Muscle of leg (tissue), 11 donors: ENCODE results near the gene RHOA. TPM values are rescaled to one million over a fixed set of nuclear protein-coding genes. Genes with fewer than 3 reads are reported as not detected.
A peak's percentile ranks its signal among the peaks of the same experiment; 100 is the strongest.
"Not testable (repeated sequence)": the region's sequence is repeated elsewhere in the genome, so short reads cannot be mapped to it uniquely, and the experiment has no call there.

Experiments
- DNase-seq: peaks from one replicate; pipeline ENCODE4 v3.0.0; 2013
- H3K27ac ChIP-seq: one replicate; pipeline ENCODE4 v1.5.1; 2013; ENCODE audit warnings: mild to moderate bottlenecking, low read length, control low read depth
- H3K27me3 ChIP-seq: one replicate; pipeline ENCODE4 v1.6.1; 2013; ENCODE audit warnings: low read length; ENCODE audit not compliant: control insufficient read depth, insufficient read depth
- H3K36me3 ChIP-seq: one replicate; pipeline ENCODE4 v1.6.1; 2013; ENCODE audit warnings: low read length; ENCODE audit not compliant: control insufficient read depth, insufficient read depth
- H3K4me1 ChIP-seq: one replicate; pipeline ENCODE4 v1.6.1; 2013; ENCODE audit warnings: low read length; ENCODE audit not compliant: control insufficient read depth, insufficient read depth
- H3K4me3 ChIP-seq: one replicate; pipeline ENCODE4 v1.5.1; 2013; ENCODE audit warnings: low read length, control low read depth
- H3K9me3 ChIP-seq: replicated peaks from 2 replicates; pipeline ENCODE4 v1.6.1; 2013; ENCODE audit warnings: low read depth, low read length; ENCODE audit not compliant: control insufficient read depth
- WGBS: methylation state at CpG from one replicate; pipeline ENCODE4 v1.1.5; 2013; ENCODE audit warnings: missing lambda C conversion rate; ENCODE audit not compliant: insufficient coverage; 5-methylcytosine and 5-hydroxymethylcytosine counted together
- polyA plus RNA-seq, 8 donors: library from polyadenylated mRNA; unstranded; fragments of 120-200 nt; gene quantifications; one replicate each; pipeline versions ENCODE4 v1.2.1 to v1.2.3, GENCODE V29; 2013; ENCODE audit warnings: inconsistent platforms in 1 of 8, low replicate concordance in 1 of 8; ENCODE audit not compliant: insufficient read length in 8 of 8, insufficient read depth in 1 of 8
- total RNA-seq: library from RNA; stranded (reverse); fragments of 120-200 nt; gene quantifications from one replicate; pipeline ENCODE4 v1.2.4, GENCODE V29; 2013

The RHOA gene
- total and polyA plus RNA-seq, 9 donors, result 217 to 558 (median 456) TPM

- no peak for DNase-seq
- peak overlapping the region; percentile 53 for H3K27ac ChIP-seq
- no peaks in the 10 kb centered on the region for H3K9me3 ChIP-seq
- H3K27me3 ChIP-seq, result no peaks in the 10 kb centered on the region
- 80% methylated on average over 1 of the region's 2 CpGs for WGBS
- peaks cover 19% of the 10 kb centered on the region for H3K36me3 ChIP-seq
- H3K4me3 ChIP-seq, result no peak overlapping the region
- peaks cover 12% of the 10 kb centered on the region for H3K4me1 ChIP-seq
These were observed 59.5 kb downstream of the RHOA start for GRCh38 chr3:49352281-49352680.

GRCh38 chr3:49351521-49352011 is 60.2 kb downstream of the RHOA start:
- peak overlapping the region; percentile 53 for H3K27ac ChIP-seq
- H3K9me3 ChIP-seq, result no peaks in the 10 kb centered on the region
- peak; percentile 27 for DNase-seq
- WGBS, result no CpG with 5 or more reads among the region's 1 CpG
- H3K27me3 ChIP-seq, result no peaks in the 10 kb centered on the region
- H3K4me1 ChIP-seq, result peaks cover 10% of the 10 kb centered on the region
- peaks cover 18% of the 10 kb centered on the region for H3K36me3 ChIP-seq
- no peak overlapping the region for H3K4me3 ChIP-seq

DNA sequence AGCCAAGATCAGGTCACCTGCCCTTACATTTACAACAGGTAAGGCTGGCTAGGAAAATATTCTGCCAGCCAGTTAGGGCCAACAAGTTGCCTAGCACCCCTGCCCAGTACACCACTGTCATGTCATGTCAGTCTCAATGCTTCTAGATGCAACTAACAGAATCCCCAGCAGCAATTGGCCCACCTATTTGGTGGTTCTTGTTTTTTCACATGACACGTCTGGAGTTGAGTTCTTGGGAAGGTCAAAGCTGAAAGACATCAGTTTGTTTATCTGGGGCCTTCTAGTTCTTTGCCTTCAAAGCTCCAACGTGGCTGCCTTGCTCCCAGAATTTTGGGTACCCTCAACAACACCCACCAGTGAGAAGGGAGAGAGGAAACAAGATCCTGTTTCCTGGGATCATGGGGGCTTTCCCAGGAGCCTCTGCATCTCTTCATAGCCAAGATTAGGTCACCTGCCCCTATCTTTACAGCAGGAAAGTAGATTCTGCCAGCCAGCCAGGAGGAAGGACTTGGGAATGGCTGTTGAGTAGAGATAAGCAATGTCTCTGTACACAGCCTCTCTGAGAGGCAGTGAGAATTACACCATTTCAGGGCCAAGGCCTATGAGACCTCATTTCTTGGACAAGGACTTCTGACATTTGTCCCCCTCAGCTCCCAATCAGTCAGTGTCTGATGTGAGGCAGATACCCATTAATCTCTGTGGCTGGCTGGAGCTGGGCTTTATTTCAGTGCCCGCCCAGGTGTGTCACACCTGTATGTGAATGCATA is 62.2 kb downstream of the RHOA start:
- no peaks in the 10 kb centered on the region for H3K27me3 ChIP-seq
- no peak for DNase-seq
- WGBS, result 75% methylated on average over 1 of the region's 3 CpGs
- H3K4me1 ChIP-seq, result peaks cover 6% of the 10 kb centered on the region
- H3K4me3 ChIP-seq, result no peak overlapping the region
- peaks cover 3% of the 10 kb centered on the region for H3K36me3 ChIP-seq
- H3K9me3 ChIP-seq, result no peaks in the 10 kb centered on the region
- no peak overlapping the region for H3K27ac ChIP-seq

- not testable (repeated sequence) for H3K27me3 ChIP-seq, DNase-seq, H3K4me3 ChIP-seq, H3K27ac ChIP-seq, H3K9me3 ChIP-seq, H3K4me1 ChIP-seq, H3K36me3 ChIP-seq
- no CpG with 5 or more reads among the region's 12 CpGs for WGBS
These were observed 63.4 kb downstream of the RHOA start for GRCh38 chr3:49348361-49348760.

GRCh38 chr3:49346797-49347251 is 65.0 kb downstream of the RHOA start:
- 46% methylated on average over 2 of the region's 6 CpGs for WGBS
- no peak overlapping the region for H3K4me3 ChIP-seq
- no peaks in the 10 kb centered on the region for H3K36me3 ChIP-seq
- H3K4me1 ChIP-seq, result peaks cover 9% of the 10 kb centered on the region
- no peaks in the 10 kb centered on the region for H3K9me3 ChIP-seq
- H3K27ac ChIP-seq, result no peak overlapping the region
- DNase-seq, result no peak
- no peaks in the 10 kb centered on the region for H3K27me3 ChIP-seq

DNA sequence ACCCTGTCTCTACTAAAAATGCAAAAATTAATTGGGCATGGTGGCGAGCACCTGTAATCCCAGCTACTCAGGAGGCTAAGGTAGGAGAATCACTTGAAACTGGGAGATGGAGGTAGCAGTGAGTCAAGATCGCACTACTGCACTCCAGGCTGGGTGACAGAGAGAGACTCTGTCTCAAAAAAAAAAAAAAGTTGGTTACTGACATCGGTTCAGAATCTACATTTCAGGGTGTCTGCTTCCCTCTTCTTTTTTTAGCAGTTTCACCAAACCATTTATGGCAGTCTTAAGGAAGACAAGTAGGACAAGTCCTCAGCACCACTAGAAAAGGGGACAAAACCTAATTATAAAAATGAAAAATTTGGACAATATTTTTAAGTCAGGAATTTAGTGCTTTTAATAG is 68.6 kb downstream of the RHOA start:
- H3K36me3 ChIP-seq, result no peaks in the 10 kb centered on the region
- 89% methylated on average over 2 of the region's 3 CpGs for WGBS
- peaks cover 30% of the 10 kb centered on the region for H3K4me1 ChIP-seq
- H3K9me3 ChIP-seq, result no peaks in the 10 kb centered on the region
- no peaks in the 10 kb centered on the region for H3K27me3 ChIP-seq
- H3K4me3 ChIP-seq, result no peak overlapping the region
- H3K27ac ChIP-seq, result no peak overlapping the region
- peak; percentile 40 for DNase-seq

GRCh38 chr3:49341996-49342395 is 69.8 kb downstream of the RHOA start:
- H3K36me3 ChIP-seq, result peaks cover under 1% of the 10 kb centered on the region
- DNase-seq, result no peak
- H3K9me3 ChIP-seq, result no peaks in the 10 kb centered on the region
- H3K4me1 ChIP-seq, result peaks cover 30% of the 10 kb centered on the region
- no peak overlapping the region for H3K4me3 ChIP-seq
- peak overlapping the region; percentile 51 for H3K27ac ChIP-seq
- no peaks in the 10 kb centered on the region for H3K27me3 ChIP-seq
- WGBS, result 88% methylated on average over 2 of the region's 6 CpGs

- Histone ChIP-seq H3K4me1 (peaks cover 24% of the 10 kb centered on the region), H3K27me3 (no peaks in the 10 kb centered on the region), H3K4me3 (peak within 1 kb of the TSS; percentile 93), H3K36me3 (peaks cover 16% of the 10 kb centered on the region), H3K27ac (peak within 1 kb of the TSS; percentile 100), H3K9me3 (no peaks in the 10 kb centered on the region)
- WGBS, result under 1% methylated on average over 63 of the region's 70 CpGs
- peak; percentile 98 for DNase-seq
These were observed 71.6 kb downstream of the RHOA start, which contains the start of gene USP4 for GRCh38 chr3:49339941-49340800. USP4 (minus strand) TSS chr3:49340053; CDS start chr3:49340024, 29 bp downstream.

GRCh38 chr3:49339581-49339940 is 72.2 kb downstream of the RHOA start:
- peaks cover 24% of the 10 kb centered on the region for H3K4me1 ChIP-seq
- DNase-seq, result no peak
- H3K4me3 ChIP-seq, result peak overlapping the region; percentile 93
- peaks cover 18% of the 10 kb centered on the region for H3K36me3 ChIP-seq
- WGBS, result 0% methylated on average over 15 of the region's 17 CpGs
- H3K27ac ChIP-seq, result peak overlapping the region; percentile 100
- H3K9me3 ChIP-seq, result no peaks in the 10 kb centered on the region
- H3K27me3 ChIP-seq, result no peaks in the 10 kb centered on the region
